ENCODE measurements around the gene PKP2. TPM values are rescaled to one million over a fixed set of nuclear protein-coding genes. Genes with fewer than 3 reads are reported as not detected.

PKP2 gene
- total and polyA plus RNA-seq, 2 of the 13 experiments (the other 11 are each of a cell fraction or from before 2014, with no cell fraction given): 15.1 to 25.3 TPM

- peak; percentile 52 for TF ChIP-seq TEAD3 (CRISPR knock-in tag; optimal IDR thresholded peaks at IDR 0.05; ENCODE audit: borderline replicate concordance)
- no peak for TF ChIP-seq JUN (CRISPR knock-in tag; IDR thresholded peaks at IDR 0.05)
- no peak for TF ChIP-seq ZNF256 (CRISPR knock-in tag; conservative IDR thresholded peaks at IDR 0.05)
- peak; percentile 44; the same call in 1 of the 2 replicates for TF ChIP-seq MXD4 (CRISPR knock-in tag; IDR thresholded peaks at IDR 0.05)
- peak; percentile 58 for TF ChIP-seq RXRA (CRISPR knock-in tag; IDR thresholded peaks at IDR 0.05)
- no peak for TF ChIP-seq TBX3 (IDR thresholded peaks at IDR 0.05; ENCODE audit: borderline replicate concordance)
- no peak for TF ChIP-seq ZNF17 (CRISPR knock-in tag; IDR thresholded peaks at IDR 0.05)
- TF ChIP-seq ZFP90 (CRISPR knock-in tag; IDR thresholded peaks at IDR 0.05; ENCODE audit: borderline replicate concordance): no peak
- no peak for TF ChIP-seq ZNF354B (CRISPR knock-in tag; IDR thresholded peaks at IDR 0.05)
- peak; percentile 43; the same call in 1 of the 2 replicates for TF ChIP-seq ZNF776 (CRISPR knock-in tag; IDR thresholded peaks at IDR 0.05)
- TF ChIP-seq HNRNPL (IDR thresholded peaks at IDR 0.05; ENCODE audit: low read depth, low read length): 0 out of 2 replicates have a peak, but pooled peaks have one; percentile 42
- TF ChIP-seq KDM1A (CRISPR knock-in tag; IDR thresholded peaks at IDR 0.05): no peak
- TF ChIP-seq NFKB2 (CRISPR knock-in tag; IDR thresholded peaks at IDR 0.05; ENCODE audit: borderline replicate concordance): peak; percentile 32; the same call in 1 of the 2 replicates
- no peak for TF ChIP-seq POLR2AphosphoS2 (IDR thresholded peaks at IDR 0.05; ENCODE audit: low read depth, low read length)
- no peak for TF ChIP-seq ZNF816 (CRISPR knock-in tag; IDR thresholded peaks at IDR 0.05; ENCODE audit: borderline replicate concordance)
- TF ChIP-seq ZNF562 (CRISPR knock-in tag; IDR thresholded peaks at IDR 0.05; ENCODE audit: borderline replicate concordance): no peak
- TF ChIP-seq ZSCAN9 (CRISPR knock-in tag; IDR thresholded peaks at IDR 0.05; ENCODE audit: borderline replicate concordance): no peak
- TF ChIP-seq PCBP2 (optimal IDR thresholded peaks at IDR 0.05; ENCODE audit: low read depth, low read length, poor library complexity, severe bottlenecking): no peak
- TF ChIP-seq ZNF30 (CRISPR knock-in tag; IDR thresholded peaks at IDR 0.05): no peak
- TF ChIP-seq SIN3A (IDR thresholded peaks at IDR 0.05; ENCODE audit: borderline replicate concordance, low read depth, low read length): peak; percentile 52; the same call in 1 of the 2 replicates
- TF ChIP-seq DNMT3B (CRISPR knock-in tag; conservative IDR thresholded peaks at IDR 0.05): no peak
- no peak for TF ChIP-seq FOXM1 (CRISPR knock-in tag; IDR thresholded peaks at IDR 0.05)
- no peak for TF ChIP-seq ZNF570 (CRISPR knock-in tag; IDR thresholded peaks at IDR 0.05; ENCODE audit: borderline replicate concordance)
- TF ChIP-seq SMAD9 (CRISPR knock-in tag; IDR thresholded peaks at IDR 0.05): no peak
- TF ChIP-seq WIZ (CRISPR knock-in tag; IDR thresholded peaks at IDR 0.05): no peak
- no peak for TF ChIP-seq CSRNP2 (CRISPR knock-in tag; conservative IDR thresholded peaks at IDR 0.05; ENCODE audit: low read depth)
- no peak for TF ChIP-seq BCL6 (CRISPR knock-in tag; IDR thresholded peaks at IDR 0.05)
- TF ChIP-seq CERS6 (CRISPR knock-in tag; IDR thresholded peaks at IDR 0.05): no peak
- TF ChIP-seq FOXK1 (CRISPR knock-in tag; IDR thresholded peaks at IDR 0.05; ENCODE audit: borderline replicate concordance, low read depth): peak; percentile 32; the same call in 1 of the 2 replicates
- no peak for TF ChIP-seq ATF7 (IDR thresholded peaks at IDR 0.05)
- TF ChIP-seq ATF7 (CRISPR knock-in tag; IDR thresholded peaks at IDR 0.05): no peak
- no peak for TF ChIP-seq TCF7 (IDR thresholded peaks at IDR 0.05; ENCODE audit: low read depth)
- no peak for TF ChIP-seq PTBP1 (IDR thresholded peaks at IDR 0.05; ENCODE audit: low read depth, low read length, poor library complexity, severe bottlenecking)
- TF ChIP-seq ATF1 (CRISPR knock-in tag; IDR thresholded peaks at IDR 0.05): no peak
Observed at GRCh38 chr12:32755051-32755653, 141.4 kb downstream of the PKP2 start (continued).
